NB4 (cell line): ENCODE results near the gene IL21.

Experiments used
- MYC ChIP-seq: IDR thresholded peaks from 2 replicates; pipeline ENCODE4 v1.6.1; 2011; ENCODE audit warnings: low read depth, low read length
- POLR2A ChIP-seq: IDR thresholded peaks from 2 replicates; pipeline ENCODE4 v1.6.1; 2011; ENCODE audit warnings: mild to moderate bottlenecking; ENCODE audit not compliant: insufficient read length; ENCODE audit errors: extremely low read depth
- TF ChIP-seq, protein P1 (sequence below): IDR thresholded peaks from one replicate; pipeline ENCODE4 v1.5.1; 2012; ENCODE audit warnings: low read depth, low read length
- TF ChIP-seq, protein P2 (sequence below): IDR thresholded peaks from 2 replicates; pipeline ENCODE4 v1.6.1; 2011; ENCODE audit warnings: low read depth, low read length

DNA sequence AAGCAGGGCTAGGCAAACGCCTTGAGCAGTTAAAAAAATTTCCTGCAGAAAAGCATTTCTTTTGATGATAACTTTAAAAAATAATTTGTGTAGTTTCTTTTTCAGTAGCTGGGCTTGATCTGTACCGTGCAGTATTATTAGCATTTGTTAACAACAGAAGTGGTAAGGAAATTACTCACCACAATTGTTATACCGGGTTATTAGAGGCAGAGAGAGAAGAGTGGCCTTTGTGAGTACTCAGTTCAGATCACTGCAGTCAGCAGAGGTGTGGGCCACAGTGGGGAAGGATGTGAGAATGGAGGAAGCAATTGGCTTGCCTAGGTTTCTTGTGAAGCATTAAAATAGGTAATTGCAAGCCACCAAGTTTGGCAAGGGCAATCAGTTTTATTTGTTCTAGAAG, 14.3 kb upstream of the IL21 start:
- TF ChIP-seq POLR2A: no peak
- TF ChIP-seq, protein P1, sequence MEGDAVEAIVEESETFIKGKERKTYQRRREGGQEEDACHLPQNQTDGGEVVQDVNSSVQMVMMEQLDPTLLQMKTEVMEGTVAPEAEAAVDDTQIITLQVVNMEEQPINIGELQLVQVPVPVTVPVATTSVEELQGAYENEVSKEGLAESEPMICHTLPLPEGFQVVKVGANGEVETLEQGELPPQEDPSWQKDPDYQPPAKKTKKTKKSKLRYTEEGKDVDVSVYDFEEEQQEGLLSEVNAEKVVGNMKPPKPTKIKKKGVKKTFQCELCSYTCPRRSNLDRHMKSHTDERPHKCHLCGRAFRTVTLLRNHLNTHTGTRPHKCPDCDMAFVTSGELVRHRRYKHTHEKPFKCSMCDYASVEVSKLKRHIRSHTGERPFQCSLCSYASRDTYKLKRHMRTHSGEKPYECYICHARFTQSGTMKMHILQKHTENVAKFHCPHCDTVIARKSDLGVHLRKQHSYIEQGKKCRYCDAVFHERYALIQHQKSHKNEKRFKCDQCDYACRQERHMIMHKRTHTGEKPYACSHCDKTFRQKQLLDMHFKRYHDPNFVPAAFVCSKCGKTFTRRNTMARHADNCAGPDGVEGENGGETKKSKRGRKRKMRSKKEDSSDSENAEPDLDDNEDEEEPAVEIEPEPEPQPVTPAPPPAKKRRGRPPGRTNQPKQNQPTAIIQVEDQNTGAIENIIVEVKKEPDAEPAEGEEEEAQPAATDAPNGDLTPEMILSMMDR: no peak
- TF ChIP-seq MYC: no peak
- TF ChIP-seq, protein P2, sequence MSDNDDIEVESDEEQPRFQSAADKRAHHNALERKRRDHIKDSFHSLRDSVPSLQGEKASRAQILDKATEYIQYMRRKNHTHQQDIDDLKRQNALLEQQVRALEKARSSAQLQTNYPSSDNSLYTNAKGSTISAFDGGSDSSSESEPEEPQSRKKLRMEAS: no peak
